ENCODE results near the gene SDHA.

Gene SDHA

DNA sequence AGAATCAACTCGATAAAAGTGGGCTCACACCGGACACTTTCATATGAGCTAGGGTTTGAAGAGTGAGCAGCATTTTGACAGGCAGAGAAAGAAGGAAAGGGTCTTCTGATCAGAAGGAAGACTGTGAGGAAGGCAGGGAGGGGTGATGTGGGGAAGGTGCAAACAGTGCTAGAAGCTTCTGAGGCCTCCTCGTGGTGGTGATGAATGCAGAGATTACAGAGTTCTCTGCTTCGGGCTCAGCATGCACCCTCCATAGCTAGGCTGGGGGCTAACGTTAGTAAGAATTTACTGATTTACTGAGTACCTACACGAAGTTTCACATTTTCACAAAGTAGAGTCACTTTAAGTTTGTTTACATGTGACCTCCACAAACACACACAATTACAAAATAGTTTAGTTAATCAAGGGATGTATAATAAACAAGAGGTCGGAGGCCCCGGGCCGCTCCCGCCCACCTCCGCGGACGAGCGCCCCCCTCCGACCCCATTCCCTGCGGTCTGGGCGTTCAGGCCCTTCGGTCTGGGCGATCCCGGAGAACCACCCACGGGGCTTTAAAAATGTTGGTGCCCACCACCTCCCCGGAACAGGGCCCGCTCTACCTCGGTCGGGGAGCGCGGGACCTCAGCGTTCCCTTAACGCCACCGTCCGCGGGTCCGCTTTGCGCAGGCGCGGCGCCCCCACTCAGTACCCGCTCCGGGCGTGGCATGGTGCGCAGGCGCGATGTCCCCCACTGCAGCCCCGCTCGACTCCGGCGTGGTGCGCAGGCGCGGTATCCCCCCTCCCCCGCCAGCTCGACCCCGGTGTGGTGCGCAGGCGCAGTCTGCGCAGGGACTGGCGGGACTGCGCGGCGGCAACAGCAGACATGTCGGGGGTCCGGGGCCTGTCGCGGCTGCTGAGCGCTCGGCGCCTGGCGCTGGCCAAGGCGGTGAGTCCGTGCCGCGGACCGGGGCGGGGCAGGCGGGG, at the start of gene SDHA, which contains the start of gene CCDC127:
TSS of gene SDHA (plus strand) at position 827 of the 963 bp plus-strand sequence. CDS start at position 863, 36 bp downstream.
TSS of gene CCDC127 (minus strand) at position 660 of the 963 bp plus-strand sequence. CDS start 1,304 bp downstream, outside the sequence.
- FAIRE-seq (peak; percentile 44), DNase-seq (ENCODE audit: low spot score) (peak; percentile 100)

DNA sequence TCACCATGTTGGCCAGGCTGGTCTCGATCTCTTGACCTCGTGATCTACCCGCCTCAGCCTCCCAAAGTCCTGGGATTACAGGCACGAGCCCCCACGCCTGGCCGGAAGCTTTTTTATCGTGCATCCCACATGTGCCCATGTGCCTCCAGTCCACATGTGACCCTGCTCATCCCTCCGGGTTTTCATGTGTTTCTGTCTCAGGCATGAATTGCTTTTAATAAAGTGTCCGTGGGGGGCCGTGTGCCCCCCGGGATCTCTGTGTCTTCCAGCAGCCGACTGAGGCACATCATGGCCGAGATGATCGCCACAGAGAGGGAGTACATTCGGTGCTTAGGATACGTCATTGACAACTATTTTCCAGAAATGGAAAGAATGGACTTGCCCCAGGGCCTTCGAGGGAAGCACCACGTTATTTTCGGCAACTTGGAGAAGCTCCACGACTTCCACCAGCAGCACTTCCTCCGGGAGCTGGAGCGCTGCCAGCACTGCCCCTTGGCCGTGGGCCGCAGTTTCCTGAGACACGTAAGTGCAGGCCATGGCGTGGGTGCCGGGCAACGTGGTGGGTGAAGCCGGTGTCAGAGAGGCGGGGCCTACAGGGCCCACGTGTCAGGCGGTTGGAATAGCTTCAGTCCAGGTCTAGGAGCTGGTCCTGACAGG, 48.9 kb upstream of the SDHA start:
- no peak for DNase-seq (ENCODE audit: low spot score)
- FAIRE-seq: no peak

DNA sequence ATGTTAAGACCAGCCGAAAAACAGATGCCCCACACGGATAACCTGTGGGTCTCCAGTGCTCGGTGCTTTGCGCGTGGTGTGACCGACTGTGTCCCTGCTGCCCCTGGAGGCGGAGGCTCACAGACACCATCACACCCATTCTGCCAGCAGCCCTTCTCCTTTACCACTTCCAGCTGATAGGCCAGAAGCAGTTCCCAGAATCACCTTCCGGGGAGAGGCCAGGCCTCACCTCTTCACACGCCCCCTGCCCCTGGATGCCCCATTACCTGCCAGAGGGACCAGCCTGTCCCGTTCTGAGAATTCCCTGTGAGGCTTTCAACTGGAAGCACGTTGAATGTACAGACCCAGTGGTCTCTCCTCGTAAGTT, 48.4 kb upstream of the SDHA start:
- DNase-seq (ENCODE audit: low spot score) (no peak), FAIRE-seq (no peak)

GRCh38 chr5:170971-171800, 46.9 kb upstream of the SDHA start:
- no peak for DNase-seq (ENCODE audit: low spot score)
- FAIRE-seq: no peak

DNA sequence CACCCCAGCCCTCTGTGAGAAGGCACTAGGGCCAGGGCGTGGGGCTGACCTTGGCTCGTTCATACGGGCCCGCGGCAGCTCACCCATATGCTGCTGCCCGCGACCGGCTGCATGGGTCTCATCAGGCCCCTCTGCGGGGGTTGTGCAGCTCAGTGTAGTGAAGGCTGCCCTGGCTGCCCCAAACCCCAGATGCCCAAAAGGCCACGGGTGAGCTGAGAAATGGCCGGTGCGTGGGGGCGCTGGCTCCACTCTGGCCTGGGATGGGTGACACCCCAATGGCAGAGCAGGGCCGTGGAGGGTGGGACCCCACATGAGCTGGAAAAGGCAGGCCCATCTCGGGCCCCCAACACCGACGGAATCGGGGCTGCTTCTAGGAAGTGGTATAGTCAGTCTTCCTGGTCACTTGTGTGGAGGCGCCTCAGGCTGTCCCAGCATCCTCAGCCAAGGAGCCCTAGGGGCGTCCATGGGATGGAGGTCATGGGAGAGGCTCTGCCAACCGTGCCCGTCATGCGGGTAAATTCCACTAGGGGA, 46.3 kb upstream of the SDHA start:
- no peak for FAIRE-seq
- no peak for DNase-seq (ENCODE audit: low spot score)

DNA sequence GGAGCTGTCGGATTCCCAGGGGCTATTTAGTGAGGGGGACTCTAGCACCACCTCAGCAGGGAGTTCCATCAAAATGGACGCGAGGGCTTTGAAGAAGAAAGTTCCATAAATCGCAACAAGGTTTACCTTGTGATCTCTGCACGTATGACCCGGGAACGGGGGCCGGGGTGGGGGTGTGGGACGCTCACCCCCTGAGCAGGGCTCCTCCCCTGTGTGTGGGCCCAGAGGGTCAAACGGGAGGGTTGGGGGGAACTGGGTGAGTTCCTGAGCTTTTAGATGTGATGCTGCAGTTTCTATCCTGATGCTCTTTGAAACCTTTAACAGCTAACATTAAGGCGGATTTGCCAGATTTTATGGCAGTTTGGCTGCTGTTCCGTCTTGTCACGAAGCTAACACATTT, 45.7 kb upstream of the SDHA start:
- no peak for DNase-seq (ENCODE audit: low spot score)
- FAIRE-seq: no peak

DNA sequence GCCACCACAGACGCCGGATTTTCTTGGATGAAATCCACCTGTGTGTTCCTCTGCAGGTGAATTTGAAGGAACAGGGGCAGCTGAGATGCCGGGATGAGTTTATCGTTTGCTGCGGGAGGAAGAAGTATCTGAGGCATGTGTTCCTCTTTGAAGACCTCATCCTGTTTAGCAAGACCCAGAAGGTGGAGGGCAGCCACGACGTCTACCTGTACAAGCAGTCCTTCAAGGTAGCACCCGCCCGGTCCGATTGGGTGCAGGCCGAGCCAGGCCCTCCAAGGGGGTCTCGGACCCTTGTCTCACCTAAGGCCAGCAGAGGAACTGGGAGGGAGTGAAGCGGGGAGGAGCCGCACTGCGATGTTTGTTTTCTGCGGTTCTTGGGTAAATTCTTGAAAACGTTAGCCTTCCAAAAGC, 45.3 kb upstream of the SDHA start:
- DNase-seq (ENCODE audit: low spot score) (no peak), FAIRE-seq (peak; percentile 27)

DNA sequence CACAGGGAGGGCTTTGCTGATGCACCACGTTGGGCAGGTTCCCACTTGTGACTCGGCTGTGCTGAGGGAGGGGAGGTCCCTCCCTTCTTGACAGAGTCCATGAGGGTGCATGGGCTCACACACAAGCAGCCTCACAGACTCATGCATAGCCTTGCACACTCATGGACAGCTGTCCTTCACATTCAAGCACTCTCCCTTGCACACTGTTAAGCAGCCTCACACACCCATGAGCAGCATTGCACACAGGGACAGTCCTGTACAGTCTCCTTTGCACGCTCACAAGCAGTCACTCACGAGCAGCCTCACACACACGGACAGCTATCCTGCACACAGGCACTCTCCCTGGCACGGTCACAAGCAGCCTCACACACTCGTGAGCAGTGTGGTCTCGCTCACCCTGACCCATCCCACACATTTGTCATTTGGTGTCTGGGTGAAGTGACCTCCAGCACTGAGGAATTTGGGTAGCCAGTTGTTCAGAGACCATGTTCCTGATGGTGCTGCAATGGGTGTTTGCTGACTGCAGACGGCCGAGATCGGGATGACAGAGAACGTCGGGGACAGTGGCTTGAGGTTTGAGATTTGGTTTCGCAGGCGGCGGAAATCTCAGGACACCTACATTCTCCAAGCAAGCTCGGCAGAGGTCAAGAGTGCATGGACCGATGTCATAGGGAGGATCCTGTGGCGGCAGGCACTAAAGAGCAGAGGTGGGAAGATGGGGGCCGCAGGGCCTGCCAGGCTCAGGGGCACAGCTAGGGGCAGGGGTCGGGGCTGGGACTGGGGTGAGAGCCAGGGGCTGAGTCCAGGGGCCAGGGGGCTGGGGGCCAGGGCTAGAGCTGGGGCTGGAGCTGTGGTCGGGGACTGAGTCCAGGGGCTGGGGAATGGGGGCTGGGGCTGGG, 44.5 kb upstream of the SDHA start:
- FAIRE-seq (peak; percentile 68), DNase-seq (ENCODE audit: low spot score) (no peak)

- DNase-seq (ENCODE audit: low spot score): no peak
- FAIRE-seq: no peak
Measured at GRCh38 chr5:174291-174600, 43.9 kb upstream of the SDHA start.

GRCh38 chr5:174876-175465, 43.1 kb upstream of the SDHA start:
- DNase-seq (ENCODE audit: low spot score): no peak
- FAIRE-seq: no peak

DNA sequence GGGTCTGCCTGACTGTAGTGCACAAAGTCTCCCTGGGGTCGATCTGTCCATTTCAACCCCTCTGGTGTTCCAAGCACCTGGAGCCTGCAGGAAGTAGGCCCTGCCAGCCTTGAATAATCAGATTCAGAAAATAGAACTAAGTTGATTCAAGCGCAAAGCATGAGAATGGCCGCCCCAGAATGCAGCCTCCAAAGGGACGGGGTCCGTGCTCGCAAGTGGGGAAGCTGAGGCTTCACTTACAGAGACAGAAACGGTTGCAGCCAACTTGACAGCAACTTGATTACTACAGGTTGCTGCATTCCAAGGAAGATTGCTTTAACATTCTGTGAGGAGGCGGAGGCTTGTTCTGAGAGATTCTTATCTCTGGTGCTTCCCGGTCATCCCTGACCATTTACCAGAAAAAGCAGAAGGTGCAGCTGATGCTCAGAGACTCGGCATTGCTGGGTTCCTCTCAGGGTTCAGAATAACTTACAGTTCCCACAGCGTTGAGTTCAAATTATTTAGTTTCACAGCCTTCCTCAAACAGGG, 41.8 kb upstream of the SDHA start:
- DNase-seq (ENCODE audit: low spot score) (no peak), FAIRE-seq (no peak)

DNA sequence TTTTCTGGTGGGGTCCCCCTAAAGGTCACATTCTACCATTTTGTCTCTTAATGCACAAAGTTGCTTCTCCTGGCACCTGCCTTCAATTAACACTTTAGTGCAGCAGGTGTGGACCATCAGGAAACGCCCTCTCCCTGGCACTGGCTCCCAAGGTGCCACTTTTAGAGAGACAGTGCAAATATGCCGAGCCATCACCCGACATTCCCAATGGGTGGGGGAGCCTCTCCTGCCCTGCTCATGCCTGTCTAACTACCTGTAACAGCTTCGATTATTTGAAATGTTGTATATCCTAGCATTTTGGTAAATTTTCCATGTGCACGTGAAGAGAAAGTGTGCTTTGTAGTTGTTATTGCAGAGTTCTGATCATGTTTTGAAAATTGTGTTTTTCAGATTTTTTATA, 40.0 kb upstream of the SDHA start:
- FAIRE-seq (no peak), DNase-seq (ENCODE audit: low spot score) (no peak)

- FAIRE-seq (no peak), DNase-seq (ENCODE audit: low spot score) (no peak)
Measured at GRCh38 chr5:179401-179800, 38.7 kb upstream of the SDHA start.

- DNase-seq (ENCODE audit: low spot score) (no peak), FAIRE-seq (no peak)
Measured at GRCh38 chr5:180286-180918, 37.7 kb upstream of the SDHA start.

- FAIRE-seq (no peak), DNase-seq (ENCODE audit: low spot score) (no peak)
Measured at GRCh38 chr5:181160-181559, 37.0 kb upstream of the SDHA start.

DNA sequence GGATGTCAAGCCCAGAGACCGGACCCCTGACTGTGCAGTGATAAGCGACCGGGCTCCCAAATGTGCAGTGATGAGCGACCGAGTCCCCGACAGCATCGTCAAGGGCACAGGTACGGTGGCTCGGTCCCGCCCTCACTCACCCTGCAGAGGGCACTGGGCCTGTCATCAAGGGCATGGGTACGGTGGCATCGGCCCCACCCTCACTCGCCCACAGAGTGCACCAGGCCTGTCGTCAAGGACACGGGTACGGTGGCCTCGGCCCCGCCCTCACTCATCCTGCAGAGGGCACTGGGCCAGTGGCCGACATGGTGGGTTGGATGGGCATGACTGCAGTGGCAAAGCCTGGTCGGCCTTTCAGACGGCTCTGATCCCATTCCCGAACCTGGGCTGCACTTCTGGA, 36.6 kb upstream of the SDHA start:
- DNase-seq (ENCODE audit: low spot score) (no peak), FAIRE-seq (no peak)

- FAIRE-seq: no peak
Measured at GRCh38 chr5:182126-182525, 36.0 kb upstream of the SDHA start.

GRCh38 chr5:184471-184870, 33.6 kb upstream of the SDHA start:
- FAIRE-seq (no peak), DNase-seq (ENCODE audit: low spot score) (no peak)

More at GRCh38 chr5:182126-182525, 36.0 kb upstream of the SDHA start:
- no peak for DNase-seq (ENCODE audit: low spot score)

Data from urothelium cell line (cell line).